T-cell (primary cell): ENCODE results near the gene RTN1. TPM values are rescaled to one million over a fixed set of nuclear protein-coding genes. Genes with fewer than 3 reads are reported as not detected.

ENCODE experiments used
- ATAC-seq, 4 experiments: fragments of 200-7000 bp in 3 of 4; fragments of 150-1000 bp in 1 of 4; cut with Tn5 transposase; replicated peaks in 1 of 4; 1 replicate in 3 of 4; 2 replicates in 1 of 4; pipeline ENCODE4 v1.10.0; 2021; ENCODE audit warnings: moderate library complexity in 3 of 4, mild to moderate bottlenecking in 2 of 4, moderate number of reproducible peaks in 1 of 4
- CTCF ChIA-PET, 2 donors: fragments of 300-600 bp; sonication (Branson Sonifier 250); formaldehyde crosslinking; loops; one replicate each; lab custom pipeline; 2022; ENCODE audit warnings: antibody characterized with exemption in 2 of 2; lab: Charles Lee
- POLR2A ChIA-PET, 2 donors: fragments of 300-600 bp; sonication (Branson Sonifier 250); formaldehyde crosslinking; loops; one replicate each; lab custom pipeline; 2022; ENCODE audit warnings: antibody characterized with exemption in 2 of 2; lab: Charles Lee
- DNase-seq, 35 experiments: peaks; one replicate each; pipeline versions ENCODE4 v3.0.0 to v3.0.0-alpha.2; 2013 to 2023
- H3K27ac ChIP-seq: one replicate; pipeline ENCODE4 v1.5.1; 2013; ENCODE audit warnings: low read length
- H3K27me3 ChIP-seq, 2 experiments: replicated peaks in 1 of 2; 1 replicate in 1 of 2; 2 replicates in 1 of 2; pipeline versions ENCODE4 v1.6.1 to v1.7.0; 2013; ENCODE audit warnings: low read length in 1 of 2, mixed read lengths in 1 of 2; ENCODE audit not compliant: control insufficient read depth in 2 of 2, insufficient read depth in 2 of 2; ENCODE audit errors: extremely low read depth in 1 of 2
- H3K36me3 ChIP-seq, 2 donors: 1 replicate in 1 of 2; 2 replicates in 1 of 2; pipeline versions ENCODE4 v1.6.1 to v1.7.0; 2013; ENCODE audit warnings: low read length in 1 of 2; ENCODE audit not compliant: control insufficient read depth in 2 of 2, insufficient read depth in 1 of 2; ENCODE audit errors: extremely low read depth in 1 of 2
- H3K4me1 ChIP-seq, 2 experiments: 1 replicate in 1 of 2; 2 replicates in 1 of 2; pipeline versions ENCODE4 v1.6.1 to v1.7.0; 2013; ENCODE audit warnings: low read length in 2 of 2, mixed read lengths in 1 of 2; ENCODE audit not compliant: insufficient read depth in 2 of 2, control insufficient read depth in 1 of 2; ENCODE audit errors: extremely low read depth in 1 of 2
- H3K4me3 ChIP-seq, 2 donors: 1 replicate in 1 of 2; 2 replicates in 1 of 2; pipeline versions ENCODE4 v1.5.1 to v1.7.0; 2013; ENCODE audit warnings: mild to moderate bottlenecking in 2 of 2, low read length in 1 of 2, moderate library complexity in 1 of 2; ENCODE audit not compliant: control insufficient read depth in 1 of 2; ENCODE audit errors: extremely low read depth in 1 of 2
- H3K9me3 ChIP-seq: 2 replicates; pipeline ENCODE4 v1.7.0; 2013
- H3K27ac Mint-ChIP-seq, 2 donors: one replicate each; pipeline ENCODE4 v1.8.0; 2020 to 2021; ENCODE audit warnings: mild to moderate bottlenecking in 2 of 2, mixed read lengths in 2 of 2
- H3K27me3 Mint-ChIP-seq, 2 donors: one replicate each; pipeline ENCODE4 v1.8.0; 2021 to 2022; ENCODE audit warnings: mixed read lengths in 2 of 2
- H3K36me3 Mint-ChIP-seq: one replicate; pipeline ENCODE4 v1.8.0; 2021; ENCODE audit warnings: mixed read lengths
- H3K4me1 Mint-ChIP-seq, 3 donors: one replicate each; pipeline ENCODE4 v1.8.0; 2020 to 2022; ENCODE audit warnings: mixed read lengths in 3 of 3, mild to moderate bottlenecking in 1 of 3
- H3K4me3 Mint-ChIP-seq, 3 donors: one replicate each; pipeline ENCODE4 v1.8.0; 2020 to 2022; ENCODE audit warnings: mild to moderate bottlenecking in 3 of 3, mixed read lengths in 3 of 3, moderate library complexity in 3 of 3
- H3K9me3 Mint-ChIP-seq, 3 donors: one replicate each; pipeline ENCODE4 v1.8.0; 2020 to 2022; ENCODE audit warnings: mixed read lengths in 3 of 3
- WGBS: methylation state at CpG from one replicate; pipeline ENCODE4 v1.1.5; 2013; ENCODE audit warnings: missing lambda C conversion rate; ENCODE audit not compliant: insufficient coverage; 5-methylcytosine and 5-hydroxymethylcytosine counted together
- total RNA-seq, 35 experiments: library from RNA in 6 of 35; stranded (reverse) in 6 of 35; fragments of 120-200 nt in 1 of 35; gene quantifications; one replicate each; pipeline versions ENCODE4 v1.2.1 to v1.2.4 and lab custom pipeline; 2013 to 2026

RTN1 gene
- total RNA-seq, 5 donors from 2014 or later (not counting 1 experiment from before 2014, with no cell fraction given): 0.25 TPM; not detected in 4

DNA sequence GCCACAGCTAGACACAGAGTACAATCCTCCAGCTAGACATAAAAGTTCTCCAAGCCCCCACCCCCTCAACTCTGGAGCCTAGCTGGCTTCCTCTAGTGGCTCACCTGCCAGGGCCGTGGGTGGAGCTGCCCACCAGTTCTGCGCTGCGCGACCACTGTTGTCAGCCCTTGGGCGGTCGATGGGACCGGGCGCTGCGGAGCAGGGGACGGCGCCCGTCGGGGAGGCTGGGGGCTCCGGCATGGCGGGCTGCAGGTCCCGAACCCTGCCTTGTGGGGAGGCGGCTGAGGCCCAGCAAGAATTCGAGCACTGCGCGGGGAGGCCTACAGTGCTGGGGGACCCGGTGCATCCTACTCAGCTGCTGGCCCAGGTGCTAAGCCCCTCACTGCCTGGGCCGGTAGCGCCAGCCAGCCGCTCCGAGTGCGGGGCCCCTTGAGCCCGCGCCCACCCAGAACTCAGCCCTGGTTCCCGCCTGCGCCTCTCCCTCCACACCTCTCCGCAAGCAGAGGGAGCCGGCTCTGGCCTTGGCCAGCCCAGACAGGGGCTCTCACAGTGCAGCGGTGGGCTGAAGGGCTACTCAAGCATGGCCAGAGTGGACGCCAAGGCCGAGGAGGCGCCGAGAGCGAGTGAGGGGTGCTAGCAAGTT lies 51.0 kb downstream of the RTN1 start:
- Mint-ChIP-seq H3K4me1 (no peaks in the 10 kb centered on the region), H3K4me3 (no peak overlapping the region), H3K36me3 (no peaks in the 10 kb centered on the region), H3K27me3 (peaks cover 10 to 12% of the 10 kb centered on the region in 2 donors), H3K27ac (no peak overlapping the region), H3K9me3 (peaks cover 0 to 6% (median 0%) of the 10 kb centered on the region in 3 donors)
- Histone ChIP-seq H3K27me3 (no peaks in the 10 kb centered on the region), H3K9me3 (no peaks in the 10 kb centered on the region), H3K4me3 (no peak overlapping the region), H3K4me1 (no peaks in the 10 kb centered on the region), H3K27ac (no peak overlapping the region), H3K36me3 (no peaks in the 10 kb centered on the region)
- ChIA-PET CTCF (interaction anchor here in 1 of 2 donors (0.6 kb wide), 1 partner anchor 576 kb away, joined by 10 read pairs; no protein-coding TSS in a partner anchor), POLR2A (no interaction called here)
- DNase-seq: no peak
- no peak for ATAC-seq
- WGBS: 95% methylated on average over 33 of the region's 38 CpGs

DNA sequence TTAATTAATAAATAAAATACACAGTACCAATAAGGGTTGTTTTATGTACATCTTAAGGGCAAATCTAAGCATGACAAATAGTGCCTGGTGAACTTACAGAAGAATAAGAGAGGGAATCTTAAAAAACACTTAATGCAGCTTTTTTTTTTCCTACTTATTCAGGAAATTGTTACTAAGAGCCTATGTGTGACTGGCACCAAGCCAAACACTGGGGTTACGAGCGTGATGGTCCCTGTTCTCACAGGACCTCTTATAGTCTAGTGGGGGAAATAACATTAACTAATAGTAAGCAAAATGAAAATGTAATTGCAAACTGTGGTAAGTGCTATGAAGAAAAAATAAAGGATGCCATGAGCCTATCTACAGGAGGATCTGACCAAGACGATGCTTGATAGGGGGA lies 53.6 kb downstream of the RTN1 start:
- Histone ChIP-seq H3K4me1 (no peaks in the 10 kb centered on the region), H3K4me3 (no peak overlapping the region), H3K36me3 (no peaks in the 10 kb centered on the region), H3K27me3 (no peaks in the 10 kb centered on the region), H3K9me3 (no peaks in the 10 kb centered on the region), H3K27ac (no peak overlapping the region)
- ATAC-seq: no peak
- no peak overlapping the region for H3K27ac Mint-ChIP-seq
- ChIA-PET POLR2A (no interaction called here), CTCF (no interaction called here)
- no peak for DNase-seq
- H3K4me1 Mint-ChIP-seq: no peaks in the 10 kb centered on the region
- H3K4me3 Mint-ChIP-seq: no peak overlapping the region
- no peaks in the 10 kb centered on the region for H3K36me3 Mint-ChIP-seq
- peaks cover 5% of the 10 kb centered on the region in 2 donors for H3K27me3 Mint-ChIP-seq
- no peaks in the 10 kb centered on the region for H3K9me3 Mint-ChIP-seq
- no CpG with 5 or more reads among the region's 3 CpGs for WGBS

DNA sequence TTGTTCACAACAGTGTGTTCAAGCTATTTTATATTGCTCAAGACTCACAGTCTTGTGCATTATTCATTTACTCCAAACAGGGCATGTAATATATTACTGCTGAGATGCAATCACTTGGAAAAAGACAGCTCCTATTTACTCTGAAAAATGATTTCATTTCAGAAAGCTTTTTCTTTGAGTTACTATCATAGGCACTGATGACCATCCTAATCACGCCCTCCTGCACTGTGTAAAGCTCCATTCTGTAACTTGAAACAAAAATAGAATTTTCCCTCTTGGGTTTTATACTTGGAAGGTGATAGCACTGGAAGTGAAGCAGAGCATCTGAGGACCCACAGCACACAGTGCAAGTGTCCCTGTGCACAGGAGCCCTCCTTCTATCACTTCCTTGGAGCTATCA lies 55.6 kb downstream of the RTN1 start:
- POLR2A ChIA-PET: no interaction called here
- Histone ChIP-seq H3K27me3 (no peaks in the 10 kb centered on the region), H3K4me3 (no peak overlapping the region), H3K27ac (no peak overlapping the region), H3K36me3 (no peaks in the 10 kb centered on the region), H3K4me1 (no peaks in the 10 kb centered on the region), H3K9me3 (no peaks in the 10 kb centered on the region)
- Mint-ChIP-seq H3K4me1 (no peaks in the 10 kb centered on the region), H3K9me3 (no peaks in the 10 kb centered on the region), H3K27ac (no peak overlapping the region), H3K27me3 (peaks cover 9 to 19% of the 10 kb centered on the region in 2 donors), H3K4me3 (no peak overlapping the region), H3K36me3 (no peaks in the 10 kb centered on the region)
- no peak for DNase-seq
- no CpG with 5 or more reads among the region's 1 CpG for WGBS
- CTCF ChIA-PET: no interaction called here
- ATAC-seq: no peak

DNA sequence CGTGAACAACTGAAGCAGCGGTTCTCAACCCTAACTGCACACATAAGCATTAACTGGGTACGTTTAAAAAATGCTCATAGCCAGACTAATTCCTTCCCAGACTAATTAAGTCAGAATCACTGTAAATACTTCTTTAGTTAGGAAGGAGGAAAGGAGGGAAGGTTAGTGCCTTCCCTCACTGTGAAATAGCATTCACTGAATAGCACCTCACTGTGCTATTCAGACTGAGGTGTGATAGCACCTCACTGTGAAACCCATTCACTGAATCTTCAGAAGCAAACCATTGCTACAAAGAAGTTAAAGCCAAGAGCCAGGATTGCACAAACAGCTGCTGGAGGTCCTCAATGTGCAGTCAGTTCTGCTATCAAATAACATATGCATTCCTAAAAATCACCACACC lies 58.8 kb downstream of the RTN1 start:
- ChIA-PET CTCF (no interaction called here), POLR2A (no interaction called here)
- DNase-seq (no peak), ATAC-seq (no peak)
- Mint-ChIP-seq H3K27ac (no peak overlapping the region), H3K36me3 (no peaks in the 10 kb centered on the region), H3K9me3 (peaks cover 0 to 2% (median 0%) of the 10 kb centered on the region in 3 donors), H3K27me3 (peaks cover 12 to 24% of the 10 kb centered on the region in 2 donors), H3K4me3 (no peak overlapping the region), H3K4me1 (no peaks in the 10 kb centered on the region)
- Histone ChIP-seq H3K27ac (no peak overlapping the region), H3K9me3 (no peaks in the 10 kb centered on the region), H3K4me1 (no peaks in the 10 kb centered on the region), H3K4me3 (no peak overlapping the region), H3K36me3 (no peaks in the 10 kb centered on the region), H3K27me3 (no peaks in the 10 kb centered on the region)
- no CpG with 5 or more reads among the region's 3 CpGs for WGBS

DNA sequence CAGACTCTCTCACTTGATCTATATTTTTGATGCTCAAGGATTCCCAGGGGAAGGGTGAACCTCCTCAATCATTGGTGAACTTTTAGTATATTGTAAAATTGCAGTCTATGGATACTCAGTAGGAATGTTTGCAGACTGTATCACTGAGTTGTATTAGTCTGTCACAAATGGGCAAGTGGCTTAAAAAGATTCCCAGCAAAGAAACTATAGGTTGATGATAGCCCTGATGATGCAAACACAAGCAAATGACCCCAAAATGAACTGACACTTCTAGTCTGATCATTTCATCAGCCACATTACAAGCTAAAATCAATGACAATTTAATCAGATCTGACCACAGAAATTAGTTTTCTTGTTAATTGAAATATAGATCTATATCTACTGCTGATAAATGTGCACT lies 59.5 kb downstream of the RTN1 start:
- Mint-ChIP-seq H3K4me3 (no peak overlapping the region), H3K27ac (no peak overlapping the region), H3K4me1 (no peaks in the 10 kb centered on the region), H3K9me3 (peaks cover 0 to 3% (median 0%) of the 10 kb centered on the region in 3 donors), H3K36me3 (no peaks in the 10 kb centered on the region), H3K27me3 (peaks cover 12 to 20% of the 10 kb centered on the region in 2 donors)
- Histone ChIP-seq H3K27me3 (no peaks in the 10 kb centered on the region), H3K4me1 (no peaks in the 10 kb centered on the region), H3K27ac (no peak overlapping the region), H3K36me3 (no peaks in the 10 kb centered on the region), H3K9me3 (no peaks in the 10 kb centered on the region), H3K4me3 (no peak overlapping the region)
- no peak for ATAC-seq
- DNase-seq: no peak
- ChIA-PET POLR2A (no interaction called here), CTCF (no interaction called here)

DNA sequence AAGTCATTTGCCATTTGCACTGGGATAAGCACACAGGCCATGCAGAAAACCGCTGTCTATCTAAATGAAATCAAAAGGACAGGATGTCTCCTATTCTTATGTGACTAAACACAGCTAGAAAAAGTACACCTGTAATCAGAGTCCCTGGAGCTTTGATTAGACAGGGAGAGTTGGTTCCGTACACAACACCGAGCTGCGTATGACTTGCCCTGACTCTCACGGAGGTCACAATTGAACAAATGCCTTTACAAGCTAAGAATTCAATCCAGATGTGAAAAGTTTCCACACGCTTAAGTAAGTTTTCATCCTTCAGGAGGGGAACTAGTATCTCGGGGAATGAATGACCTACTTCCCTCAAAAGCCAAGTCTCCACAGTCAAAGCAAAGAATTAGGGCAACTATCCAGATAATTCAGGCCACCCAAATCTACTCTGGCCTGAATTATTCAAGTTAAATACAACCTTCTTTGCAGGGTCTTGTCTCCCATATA lies 67.5 kb downstream of the RTN1 start:
- no peaks in the 10 kb centered on the region for H3K36me3 ChIP-seq
- no peaks in the 10 kb centered on the region for H3K27me3 ChIP-seq
- DNase-seq: no peak
- Mint-ChIP-seq H3K9me3 (peaks cover 0 to 3% (median 0%) of the 10 kb centered on the region in 3 donors), H3K4me3 (no peak overlapping the region), H3K36me3 (no peaks in the 10 kb centered on the region), H3K4me1 (no peaks in the 10 kb centered on the region), H3K27me3 (peaks cover 7% of the 10 kb centered on the region in 2 donors), H3K27ac (no peak overlapping the region)
- POLR2A ChIA-PET: interaction anchor here in 1 of 2 donors (0.7 kb wide), 1 partner anchor 250 kb away, joined by 4 read pairs; no protein-coding TSS in a partner anchor
- H3K4me3 ChIP-seq: no peak overlapping the region
- WGBS: 100% methylated on average over 1 of the region's 7 CpGs
- CTCF ChIA-PET: no interaction called here
- H3K4me1 ChIP-seq: no peaks in the 10 kb centered on the region
- ATAC-seq: no peak
- H3K27ac ChIP-seq: no peak overlapping the region
- no peaks in the 10 kb centered on the region for H3K9me3 ChIP-seq
